Smooth muscle cell (in vitro differentiated cells): ENCODE data around the gene AHDC1. TPM values are rescaled to one million over a fixed set of nuclear protein-coding genes. Genes with fewer than 3 reads are reported as not detected.

Source experiments
- DNase-seq: peaks from one replicate; lab custom pipeline; 2025; ENCODE audit not compliant: unreplicated experiment; lab: John Stamatoyannopoulos, UW
- H2AFZ ChIP-seq: fragments of 200-600 bp; sonication (generic); 2 replicates; pipeline ENCODE4 v1.6.0; 2016; ENCODE audit warnings: antibody characterized with exemption, low read depth, mild to moderate bottlenecking
- H3F3A ChIP-seq: fragments of 200-600 bp; sonication (generic); 2 replicates; pipeline ENCODE4 v1.6.0; 2017; ENCODE audit warnings: antibody characterized with exemption, low read depth
- H3K27ac ChIP-seq: fragments of 200-600 bp; sonication (generic); 2 replicates; pipeline ENCODE4 v1.5.1; 2016; ENCODE audit warnings: low read depth, mild to moderate bottlenecking
- H3K27me3 ChIP-seq: fragments of 200-600 bp; sonication (generic); 2 replicates; pipeline ENCODE4 v1.6.1; 2016; ENCODE audit warnings: low read depth, mild to moderate bottlenecking
- H3K36me3 ChIP-seq: fragments of 200-600 bp; sonication (generic); 2 replicates; pipeline ENCODE4 v1.5.1; 2016; ENCODE audit warnings: low read depth
- H3K4me1 ChIP-seq: fragments of 200-600 bp; sonication (generic); 2 replicates; pipeline ENCODE4 v1.5.1; 2016; ENCODE audit warnings: low read depth
- H3K4me2 ChIP-seq: fragments of 200-600 bp; sonication (generic); 2 replicates; pipeline ENCODE4 v1.6.0; 2016; ENCODE audit warnings: mild to moderate bottlenecking
- H3K4me3 ChIP-seq: fragments of 200-600 bp; sonication (generic); 2 replicates; pipeline ENCODE4 v1.5.1; 2016; ENCODE audit warnings: mild to moderate bottlenecking
- H3K79me2 ChIP-seq: fragments of 200-600 bp; sonication (generic); 2 replicates; pipeline ENCODE4 v1.6.0; 2016; ENCODE audit warnings: low read depth, mild to moderate bottlenecking
- H3K9ac ChIP-seq: fragments of 200-600 bp; sonication (generic); 2 replicates; pipeline ENCODE4 v1.6.0; 2016; ENCODE audit warnings: low read depth
- H3K9me3 ChIP-seq: fragments of 200-600 bp; sonication (generic); replicated peaks from 2 replicates; pipeline ENCODE4 v1.5.1; 2016; ENCODE audit warnings: low read depth
- H4K20me1 ChIP-seq: fragments of 200-600 bp; sonication (generic); 2 replicates; pipeline ENCODE4 v1.6.0; 2016; ENCODE audit warnings: low read depth
- CTCF ChIP-seq: fragments of 200-600 bp; sonication (generic); IDR thresholded peaks from 2 replicates; pipeline ENCODE4 v1.5.1; 2017; ENCODE audit warnings: borderline replicate concordance, mild to moderate bottlenecking, antibody characterized with exemption; ENCODE audit not compliant: insufficient read depth, poor library complexity, severe bottlenecking
- WGBS: methylation state at CpG from one replicate; pipeline ENCODE4 v1.1.7; 2016; ENCODE audit warnings: low lambda C conversion rate; 5-methylcytosine and 5-hydroxymethylcytosine counted together
- polyA plus RNA-seq: library from polyadenylated mRNA; unstranded; fragments of >200 nt; fragmentation: Nextera tagmentation; extraction: Ambion mirVana; gene quantifications from 2 replicates; pipeline ENCODE4 v1.2.1, GENCODE V29; 2016
- total RNA-seq: library from RNA; depleted of rRNA; stranded (reverse); fragments of >200 nt; gene quantifications from 2 replicates; pipeline ENCODE4 v1.2.3, GENCODE V29; 2014

The AHDC1 gene
- total and polyA plus RNA-seq, 2 experiments from 2014 or later, result 12.2 TPM

GRCh38 chr1:27588256-27589232 lies 15.4 kb downstream of the AHDC1 start:
- Histone ChIP-seq H3K79me2 (peaks cover 100% of the 10 kb centered on the region), H3K27ac (peak overlapping the region; percentile 60), H3K36me3 (no peaks in the 10 kb centered on the region), H3K4me1 (peaks cover 27% of the 10 kb centered on the region), H3K9me3 (no peaks in the 10 kb centered on the region), H3K4me3 (no peak overlapping the region), H3F3A (no peaks in the 10 kb centered on the region), H4K20me1 (peaks cover 100% of the 10 kb centered on the region), H2AFZ (no peak overlapping the region), H3K27me3 (no peaks in the 10 kb centered on the region), H3K9ac (no peak overlapping the region), H3K4me2 (no peak overlapping the region)
- WGBS, result 89% methylated on average over 12 of the region's 12 CpGs
- no peak for TF ChIP-seq CTCF
- DNase-seq, result no peak

DNA sequence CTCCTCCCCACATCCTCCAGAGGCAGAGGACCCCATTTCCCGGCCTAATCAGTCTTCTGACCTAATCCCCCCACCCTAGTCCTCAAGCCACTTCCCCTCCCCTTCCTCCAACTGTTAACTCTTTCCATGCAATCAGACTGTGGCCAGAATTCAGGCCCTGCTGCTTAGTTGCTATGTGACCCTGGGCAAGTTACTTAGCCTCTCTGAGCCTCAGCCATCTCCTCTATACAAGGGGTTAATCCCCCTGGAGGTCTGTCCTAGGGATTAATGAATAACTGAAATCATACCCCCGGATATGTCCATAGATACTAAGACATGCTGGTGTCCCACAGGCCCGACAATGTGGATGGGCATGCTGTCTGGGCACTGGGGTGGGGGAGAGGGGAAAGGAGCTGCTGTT lies 18.3 kb downstream of the AHDC1 start:
- Histone ChIP-seq H3K4me3 (no peak overlapping the region), H3K36me3 (no peaks in the 10 kb centered on the region), H2AFZ (no peak overlapping the region), H3K27ac (no peak overlapping the region), H4K20me1 (peaks cover 100% of the 10 kb centered on the region), H3K79me2 (peaks cover 100% of the 10 kb centered on the region), H3F3A (no peaks in the 10 kb centered on the region), H3K4me1 (peaks cover 4% of the 10 kb centered on the region), H3K9me3 (no peaks in the 10 kb centered on the region), H3K27me3 (no peaks in the 10 kb centered on the region), H3K9ac (no peak overlapping the region), H3K4me2 (no peak overlapping the region)
- DNase-seq, result no peak
- TF ChIP-seq CTCF, result no peak
- 96% methylated on average over 2 of the region's 3 CpGs for WGBS

GRCh38 chr1:27584453-27584852 lies 19.5 kb downstream of the AHDC1 start:
- H4K20me1 ChIP-seq, result peaks cover 100% of the 10 kb centered on the region
- no peaks in the 10 kb centered on the region for H3K4me1 ChIP-seq
- WGBS, result 91% methylated on average over 3 of the region's 3 CpGs
- H3F3A ChIP-seq, result peaks cover 3% of the 10 kb centered on the region
- no peaks in the 10 kb centered on the region for H3K9me3 ChIP-seq
- H3K4me2 ChIP-seq, result no peak overlapping the region
- H3K9ac ChIP-seq, result no peak overlapping the region
- H3K79me2 ChIP-seq, result peaks cover 100% of the 10 kb centered on the region
- H3K4me3 ChIP-seq, result no peak overlapping the region
- no peak for DNase-seq
- H2AFZ ChIP-seq, result no peak overlapping the region
- H3K27ac ChIP-seq, result no peak overlapping the region
- H3K36me3 ChIP-seq, result no peaks in the 10 kb centered on the region
- no peak for TF ChIP-seq CTCF
- no peaks in the 10 kb centered on the region for H3K27me3 ChIP-seq

DNA sequence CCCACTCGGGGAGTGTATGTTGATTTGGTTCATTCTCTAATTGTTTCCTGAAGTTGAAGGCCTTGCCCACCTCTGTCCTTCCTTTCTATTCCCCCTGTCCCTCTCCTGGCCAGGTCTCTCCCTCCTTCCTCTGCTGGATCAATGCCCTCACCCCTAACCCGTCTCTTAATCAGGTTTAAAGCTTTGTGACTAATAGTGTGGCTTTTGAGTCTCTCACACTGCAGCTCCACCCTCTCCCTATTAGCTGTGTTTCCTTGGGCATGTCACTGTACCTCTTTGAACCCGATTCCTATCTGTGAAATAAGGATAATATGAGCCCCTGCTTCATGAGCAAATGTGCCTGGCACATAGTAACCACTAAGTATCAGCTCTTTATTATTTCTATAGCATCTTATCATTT lies 20.5 kb downstream of the AHDC1 start:
- H3K27ac ChIP-seq, result no peak overlapping the region
- no peaks in the 10 kb centered on the region for H3K4me1 ChIP-seq
- H3K36me3 ChIP-seq, result no peaks in the 10 kb centered on the region
- TF ChIP-seq CTCF, result no peak
- DNase-seq, result no peak
- peaks cover 100% of the 10 kb centered on the region for H3K79me2 ChIP-seq
- H3F3A ChIP-seq, result peaks cover 3% of the 10 kb centered on the region
- H2AFZ ChIP-seq, result no peak overlapping the region
- no peaks in the 10 kb centered on the region for H3K9me3 ChIP-seq
- no peak overlapping the region for H3K4me3 ChIP-seq
- 71% methylated on average over 3 of the region's 3 CpGs for WGBS
- no peak overlapping the region for H3K9ac ChIP-seq
- peaks cover 100% of the 10 kb centered on the region for H4K20me1 ChIP-seq
- no peaks in the 10 kb centered on the region for H3K27me3 ChIP-seq
- no peak overlapping the region for H3K4me2 ChIP-seq
